ENCODE measurements around the gene GALNT2.
A peak's percentile ranks its signal among the peaks of the same experiment; 100 is the strongest.

Gene GALNT2

GRCh38 chr1:230270559-230271281 lies 203.7 kb downstream of the GALNT2 start:
- peak in 2 of 3 donors; percentile 11 to 14 for DNase-seq (ENCODE audit: low read depth in 2 of 3, low spot score in 1 of 3)

- no peak for DNase-seq (ENCODE audit: low read depth in 2 of 3, low spot score in 1 of 3)
These were observed 204.4 kb downstream of the GALNT2 start for GRCh38 chr1:230271300-230272035.

DNA sequence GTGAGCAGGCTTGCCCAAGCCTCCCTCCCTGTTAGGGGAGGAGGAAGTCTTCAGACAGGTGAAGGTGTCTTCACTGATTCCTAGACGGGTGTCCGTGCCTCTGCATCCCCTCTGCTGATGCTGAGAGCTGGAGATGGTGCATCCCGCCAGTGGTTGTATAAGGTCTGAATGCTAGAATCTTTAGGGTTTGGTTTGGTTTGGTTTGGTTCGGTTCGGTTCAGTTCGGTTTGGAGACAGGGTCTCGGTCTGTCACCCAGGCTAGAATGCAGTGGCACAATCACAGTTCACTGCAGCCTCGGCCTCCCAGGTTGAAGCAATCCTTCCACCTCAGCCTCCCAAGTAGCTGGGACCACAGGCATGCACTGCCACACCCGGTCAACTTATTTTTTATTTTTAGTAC lies 205.5 kb downstream of the GALNT2 start:
- no peak for DNase-seq (ENCODE audit: low read depth in 2 of 3, low spot score in 1 of 3)

DNA sequence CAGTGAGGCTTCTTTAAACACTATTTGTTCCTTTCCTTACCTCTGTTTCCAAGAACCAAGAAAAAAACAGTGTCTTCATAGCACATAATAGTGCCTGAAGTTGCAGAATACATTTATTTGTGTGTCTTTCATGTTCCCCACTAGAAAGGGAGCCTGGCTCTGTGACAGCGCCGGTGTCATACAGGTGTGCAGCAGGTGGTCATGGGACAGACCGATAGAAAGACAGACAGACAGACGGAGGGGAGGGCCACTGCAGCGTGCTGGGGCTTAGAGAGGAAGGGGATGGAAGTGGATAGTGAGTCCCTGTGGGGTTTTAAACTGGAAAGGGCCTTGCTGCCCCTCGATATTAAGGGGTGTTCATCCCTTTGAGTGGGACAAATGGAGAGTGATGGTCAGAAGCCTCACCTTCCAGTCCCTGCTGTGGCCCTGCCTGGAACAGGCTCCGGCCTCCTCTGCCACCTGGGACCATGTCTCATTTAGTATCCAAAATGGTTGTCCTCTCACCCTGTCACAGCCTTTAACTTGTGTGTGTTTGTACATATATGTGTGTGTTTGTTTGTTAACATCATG lies 206.2 kb downstream of the GALNT2 start:
- DNase-seq (ENCODE audit: low read depth in 2 of 3, low spot score in 1 of 3), result no peak

DNA sequence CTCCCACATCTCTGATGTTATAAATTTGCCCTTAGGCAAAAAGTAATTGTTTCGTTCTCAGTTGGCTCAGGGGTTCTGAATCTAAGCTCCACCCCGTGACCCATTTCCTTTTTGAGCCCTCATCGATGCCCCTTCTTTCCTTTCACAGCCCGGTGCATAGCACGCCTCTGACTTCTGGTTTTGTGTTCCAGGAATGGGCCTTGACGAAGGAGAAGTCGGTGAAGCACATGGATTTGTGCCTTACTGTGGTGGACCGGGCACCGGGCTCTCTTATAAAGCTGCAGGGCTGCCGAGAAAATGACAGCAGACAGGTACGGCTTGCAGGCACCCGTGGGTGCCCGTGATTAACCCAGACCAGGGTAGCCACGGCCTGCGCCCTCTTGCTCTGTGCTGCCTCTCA lies 207.2 kb downstream of the GALNT2 start:
- no peak for DNase-seq (ENCODE audit: low read depth in 2 of 3, low spot score in 1 of 3)

DNA sequence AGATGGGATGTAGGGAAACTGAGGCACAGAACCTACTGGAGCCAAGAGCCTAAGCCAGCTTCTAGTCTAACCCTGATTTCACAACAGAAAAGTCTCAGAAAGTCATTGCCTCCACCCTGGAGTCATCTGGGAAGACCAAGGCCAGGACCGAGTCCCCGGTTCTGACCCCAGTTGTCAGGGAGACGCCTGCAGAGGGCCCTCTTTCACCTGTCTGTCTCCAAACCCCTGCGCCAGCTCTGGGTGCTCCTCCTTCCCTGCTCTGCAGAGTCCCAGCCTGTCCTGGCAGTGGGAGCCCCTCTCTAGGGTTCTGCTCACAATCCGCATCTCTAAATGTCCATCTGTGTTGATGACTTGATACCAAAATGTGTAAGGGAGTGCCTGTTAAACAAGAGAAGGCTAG lies 209.4 kb downstream of the GALNT2 start:
- DNase-seq (ENCODE audit: low read depth in 2 of 3, low spot score in 1 of 3), result no peak

DNA sequence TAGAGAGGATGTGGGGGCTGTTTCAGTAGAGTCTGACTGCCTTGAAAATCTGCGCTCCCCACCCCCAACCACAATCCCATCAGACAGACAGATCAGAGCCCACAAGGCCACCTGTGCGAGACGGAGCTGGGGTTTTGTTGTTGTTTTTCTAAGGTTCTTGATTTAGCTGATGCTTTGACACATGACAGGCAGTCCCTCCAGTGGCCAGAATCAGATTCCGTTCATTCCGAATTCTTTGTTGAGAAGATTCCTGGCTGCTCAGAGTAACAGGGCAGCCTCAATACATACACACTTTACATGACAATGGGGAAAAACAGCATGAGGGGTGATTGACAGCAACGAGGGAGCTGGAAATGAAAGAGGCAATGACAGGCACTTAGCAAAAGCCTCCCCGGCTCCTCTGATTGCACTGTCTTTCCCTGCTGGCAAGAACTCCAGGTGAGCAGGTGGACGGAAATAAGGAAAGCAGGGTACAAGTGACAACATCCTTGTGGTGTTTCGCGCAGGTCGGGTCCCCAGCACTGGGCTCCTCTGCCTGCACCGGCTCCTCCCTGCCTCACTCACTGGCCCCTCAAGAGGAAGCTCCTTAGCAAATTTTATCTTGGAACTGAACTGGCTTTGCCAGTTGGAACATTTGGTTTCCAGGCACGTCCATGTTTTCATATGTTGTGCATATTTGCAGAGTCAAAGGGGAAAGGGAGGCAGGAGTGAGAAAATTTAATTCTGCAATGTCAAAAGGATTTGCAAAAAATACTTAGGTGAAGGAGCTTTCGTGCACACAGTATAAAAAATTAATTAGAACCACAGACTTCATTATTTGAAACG lies 210.4 kb downstream of the GALNT2 start:
- no peak for DNase-seq (ENCODE audit: low read depth in 2 of 3, low spot score in 1 of 3)

- DNase-seq (ENCODE audit: low read depth in 2 of 3, low spot score in 1 of 3), result no peak
These were observed 211.3 kb downstream of the GALNT2 start for GRCh38 chr1:230278376-230278775.

DNA sequence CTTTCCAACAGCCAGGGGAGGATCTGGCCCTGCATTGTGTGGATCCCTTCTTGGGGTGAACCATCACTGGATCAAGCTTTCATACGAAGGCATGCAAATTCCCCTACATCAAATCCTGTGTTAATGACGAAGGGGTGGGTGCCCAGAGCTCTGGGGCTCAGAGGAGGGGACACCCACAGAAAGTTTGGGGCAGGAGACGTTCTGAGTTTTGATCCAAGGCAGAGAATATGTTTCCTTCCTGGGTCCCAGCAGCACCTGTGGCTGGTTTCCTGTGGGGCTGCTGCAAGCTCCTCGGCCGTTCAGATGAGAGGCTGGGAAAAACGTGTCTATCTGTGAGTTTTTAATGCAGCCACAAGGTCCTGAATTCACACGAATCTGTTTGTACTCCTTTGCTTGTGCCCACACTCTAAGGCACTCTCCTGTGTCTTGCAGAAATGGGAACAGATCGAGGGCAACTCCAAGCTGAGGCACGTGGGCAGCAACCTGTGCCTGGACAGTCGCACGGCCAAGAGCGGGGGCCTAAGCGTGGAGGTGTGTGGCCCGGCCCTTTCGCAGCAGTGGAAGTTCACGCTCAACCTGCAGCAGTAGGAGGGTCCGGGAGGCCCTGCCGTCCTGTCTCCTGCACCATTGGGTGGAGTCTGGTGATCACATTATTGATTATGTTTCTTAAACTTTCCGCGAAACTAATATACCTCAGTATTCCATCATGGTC lies 212.0 kb downstream of the GALNT2 start:
- DNase-seq (ENCODE audit: low read depth in 2 of 3, low spot score in 1 of 3), result no peak

GRCh38 chr1:230279583-230279945 lies 212.5 kb downstream of the GALNT2 start:
- DNase-seq (ENCODE audit: low read depth in 2 of 3, low spot score in 1 of 3), result no peak

DNA sequence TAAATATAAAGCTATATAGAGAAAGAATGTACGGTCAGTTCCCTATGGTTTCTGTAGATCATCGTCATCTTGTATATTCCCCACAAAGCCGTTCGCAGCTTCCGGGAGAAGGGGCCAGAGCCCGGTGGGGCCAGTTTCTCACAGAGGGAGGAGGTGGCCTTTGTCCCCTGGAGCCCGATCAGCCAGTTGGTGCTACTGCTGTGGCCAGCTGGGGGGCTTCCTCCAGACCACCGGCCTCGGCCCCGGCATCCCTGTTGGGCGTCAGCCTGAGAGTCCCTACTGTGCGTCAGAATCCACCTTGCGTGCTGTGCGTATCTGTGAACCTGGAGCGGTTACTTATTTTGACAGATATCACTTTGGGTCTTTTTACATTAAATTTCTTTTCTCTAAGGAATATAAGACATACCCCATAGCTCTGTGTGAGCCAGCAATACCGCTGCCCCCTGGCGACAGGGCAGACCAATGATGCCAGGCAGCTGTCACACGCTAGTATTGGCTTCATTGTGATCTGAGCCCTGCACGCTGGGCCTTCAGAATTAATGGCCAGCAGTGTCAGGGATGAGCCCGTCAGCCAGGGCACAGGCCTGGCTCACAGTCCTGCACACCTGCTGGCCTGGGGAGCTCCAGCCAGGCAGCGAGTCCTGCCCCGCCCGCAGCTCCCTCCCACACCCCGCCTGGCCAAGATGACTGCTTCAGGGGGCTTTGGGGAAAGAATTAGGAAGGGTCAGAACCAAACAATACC lies 213.2 kb downstream of the GALNT2 start:
- no peak for DNase-seq (ENCODE audit: low read depth in 2 of 3, low spot score in 1 of 3)

DNA sequence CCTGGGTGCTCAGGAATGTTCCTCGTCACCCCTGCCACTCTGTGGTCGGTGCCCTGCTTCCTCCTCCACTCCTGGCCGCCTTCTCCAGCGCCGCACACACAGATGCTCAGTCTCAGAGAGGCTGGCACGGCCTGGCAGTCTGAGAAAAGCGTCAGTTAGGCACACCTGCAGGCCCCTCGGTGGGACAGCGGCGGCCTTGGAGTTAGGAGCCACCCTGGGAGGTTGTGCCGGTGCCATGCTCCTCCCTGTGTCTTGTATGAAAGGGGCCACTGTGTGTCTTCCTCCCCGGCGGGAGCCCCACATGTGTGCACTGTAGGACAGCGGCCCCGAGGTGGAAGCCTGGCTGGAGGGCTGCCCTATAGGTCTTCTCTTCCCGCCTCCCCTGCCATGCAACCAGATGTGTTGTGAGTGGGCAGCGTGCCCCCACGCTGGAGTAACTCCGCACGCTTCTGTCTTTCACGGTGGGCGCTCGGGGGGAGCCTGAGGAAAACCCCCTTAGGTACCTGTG lies 213.9 kb downstream of the GALNT2 start:
- no peak for DNase-seq (ENCODE audit: low read depth in 2 of 3, low spot score in 1 of 3)

GRCh38 chr1:230281556-230281955 lies 214.5 kb downstream of the GALNT2 start:
- no peak for DNase-seq (ENCODE audit: low read depth in 2 of 3, low spot score in 1 of 3)

DNA sequence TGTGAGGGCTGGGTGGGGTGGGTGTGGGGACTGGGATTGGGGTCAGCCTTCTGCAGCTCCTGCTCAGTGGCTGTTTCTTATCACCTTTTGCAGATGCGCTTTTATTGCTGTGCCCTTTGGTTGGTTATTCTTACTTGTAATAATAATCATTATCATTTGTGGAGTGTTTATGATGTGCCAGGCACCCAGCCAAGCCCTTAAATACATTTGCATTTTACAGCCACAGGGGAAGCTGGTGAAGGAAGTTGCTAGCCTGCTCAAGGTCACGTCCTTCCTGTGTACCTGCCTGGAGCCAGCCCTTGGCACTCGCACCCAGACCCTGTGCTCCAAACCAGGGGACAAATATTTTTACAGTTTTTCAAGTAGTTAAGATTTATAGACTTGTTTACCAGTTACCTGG lies 215.1 kb downstream of the GALNT2 start:
- DNase-seq (ENCODE audit: low read depth in 2 of 3, low spot score in 1 of 3), result no peak

DNA sequence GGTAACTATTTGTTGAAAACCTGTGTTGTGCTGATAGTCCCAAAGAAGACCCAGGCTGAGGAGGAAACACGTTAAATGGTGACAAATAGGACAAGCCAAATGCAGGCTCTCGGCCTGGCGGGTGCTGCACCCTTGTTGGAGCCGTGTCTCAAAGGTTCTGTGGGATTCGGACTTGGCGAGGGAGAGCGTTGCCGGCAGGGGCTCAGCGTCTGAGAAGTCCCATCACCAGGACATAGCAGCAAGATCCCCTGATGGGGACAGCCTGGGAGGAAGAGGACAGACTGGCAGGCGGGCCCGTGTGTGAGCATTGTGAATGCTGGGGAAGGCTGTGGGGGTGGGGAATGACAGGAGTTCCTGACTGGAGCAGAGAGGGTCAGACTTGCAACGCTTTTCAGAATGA lies 216.6 kb downstream of the GALNT2 start:
- DNase-seq (ENCODE audit: low read depth in 2 of 3, low spot score in 1 of 3), result no peak

DNA sequence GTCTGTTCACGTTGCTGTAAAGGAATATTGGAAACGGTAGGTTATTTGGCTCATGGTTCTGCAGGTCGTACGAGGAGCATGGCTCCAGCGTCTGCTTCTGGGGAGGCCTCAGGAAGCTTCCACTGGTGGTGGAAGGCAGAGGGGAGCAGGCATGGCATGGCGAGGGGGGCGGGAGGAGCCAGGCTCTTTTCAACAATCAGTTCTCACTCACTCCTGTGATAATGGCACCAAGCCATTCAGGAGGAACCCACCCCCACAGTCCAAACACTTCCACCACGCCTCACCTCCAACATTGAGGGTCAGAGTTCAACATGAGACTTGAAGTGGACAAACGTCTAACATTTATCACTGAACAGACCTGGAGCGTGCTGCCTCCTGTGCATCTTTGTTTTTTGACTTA lies 217.9 kb downstream of the GALNT2 start:
- no peak for DNase-seq (ENCODE audit: low read depth in 2 of 3, low spot score in 1 of 3)

DNA sequence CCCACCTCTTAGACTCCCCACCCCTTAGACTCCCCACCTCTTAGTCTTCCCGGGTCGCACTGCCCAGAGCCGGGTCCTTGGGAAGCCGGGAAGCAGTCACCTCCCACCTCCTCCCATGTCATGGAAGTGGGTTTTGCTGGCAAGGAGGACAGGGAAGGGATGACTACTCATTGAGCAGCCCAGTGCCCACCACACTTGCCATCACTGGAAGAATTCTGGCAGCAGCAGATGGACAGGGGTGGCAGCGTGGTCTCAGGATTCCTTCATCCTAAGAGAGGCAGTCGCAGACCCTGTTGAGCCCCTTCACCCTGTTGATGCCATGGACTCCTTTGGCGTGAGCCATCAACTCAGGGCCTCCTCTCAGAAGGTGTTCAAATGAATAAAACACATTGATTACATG lies 218.3 kb downstream of the GALNT2 start:
- no peak for DNase-seq (ENCODE audit: low read depth in 2 of 3, low spot score in 1 of 3)

- DNase-seq (ENCODE audit: low read depth in 2 of 3, low spot score in 1 of 3), result no peak
These were observed 219.3 kb downstream of the GALNT2 start for GRCh38 chr1:230286166-230286889.

GRCh38 chr1:230286890-230287269 lies 219.8 kb downstream of the GALNT2 start:
- no peak for DNase-seq (ENCODE audit: low read depth in 2 of 3, low spot score in 1 of 3)
